AG04450 (cell line): Measurements from ENCODE around the gene SAMHD1. TPM values are rescaled to one million over a fixed set of nuclear protein-coding genes. Genes with fewer than 3 reads are reported as not detected.

Experiments
- CTCF ChIA-PET: fragments of 300-600, 350-600 bp; formaldehyde crosslinking; extraction: SDS; loops from one replicate; lab custom pipeline; 2022; ENCODE audit warnings: antibody characterized with exemption, inconsistent platforms; lab: Charles Lee
- POLR2A ChIA-PET: fragments of 350-600 bp; formaldehyde crosslinking; extraction: SDS; loops from one replicate; lab custom pipeline; 2021; ENCODE audit warnings: antibody characterized with exemption, inconsistent platforms; lab: Yijun Ruan, JAX
- DNase-seq: peaks from one replicate; pipeline ENCODE4 v3.0.0-alpha.2; 2011; ENCODE audit warnings: low read depth, low spot score
- H3K27ac ChIP-seq: one replicate; pipeline ENCODE4 v1.5.1; 2012; ENCODE audit warnings: low read depth, low read length, control low read depth
- H3K27me3 ChIP-seq: one replicate; pipeline ENCODE4 v1.6.0; 2012; ENCODE audit warnings: low read length; ENCODE audit not compliant: control insufficient read depth, insufficient read depth
- H3K4me3 ChIP-seq: 2 replicates; pipeline ENCODE4 v1.5.1; 2011; ENCODE audit warnings: mild to moderate bottlenecking, low read depth, low read length, control low read depth
- H3K9me3 ChIP-seq: 2 replicates; pipeline ENCODE4 v1.5.1; 2012; ENCODE audit warnings: low read length; ENCODE audit not compliant: control insufficient read depth, insufficient read depth
- CTCF ChIP-seq: IDR thresholded peaks from 2 replicates; pipeline ENCODE4 v1.5.1; 2011; ENCODE audit warnings: low read depth, low read length, control low read depth, inconsistent platforms
- polyA plus RNA-seq: library from polyadenylated mRNA; depleted of rRNA; stranded (reverse); fragments of >200 nt; gene quantifications from 2 replicates; pipeline ENCODE4 v1.2.3, GENCODE V29; 2011

The SAMHD1 gene
- polyA plus RNA-seq, 1 experiment, result 25.2 TPM

GRCh38 chr20:36959242-36959641 is 7.7 kb upstream of the SAMHD1 start:
- CTCF ChIA-PET, result interaction anchor here (0.6 kb wide), 1 partner anchor 24 kb away, joined by 3 read pairs; no protein-coding TSS in a partner anchor
- H3K4me3 ChIP-seq, result no peak overlapping the region
- peaks cover 20% of the 10 kb centered on the region for H3K9me3 ChIP-seq
- DNase-seq, result no peak
- no peak overlapping the region for H3K27ac ChIP-seq
- no peak for TF ChIP-seq CTCF
- POLR2A ChIA-PET, result no interaction called here
- no peaks in the 10 kb centered on the region for H3K27me3 ChIP-seq

GRCh38 chr20:36957875-36958667 is 6.6 kb upstream of the SAMHD1 start:
- peaks cover 15% of the 10 kb centered on the region for H3K9me3 ChIP-seq
- no peak overlapping the region for H3K27ac ChIP-seq
- no peak overlapping the region for H3K4me3 ChIP-seq
- ChIA-PET CTCF (no interaction called here), POLR2A (no interaction called here)
- no peak for TF ChIP-seq CTCF
- H3K27me3 ChIP-seq, result no peaks in the 10 kb centered on the region
- DNase-seq, result no peak

- no peak overlapping the region for H3K27ac ChIP-seq
- H3K9me3 ChIP-seq, result peaks cover 2% of the 10 kb centered on the region
- no peaks in the 10 kb centered on the region for H3K27me3 ChIP-seq
- no peak overlapping the region for H3K4me3 ChIP-seq
- CTCF ChIA-PET, result no interaction called here
- DNase-seq, result no peak
- no peak for TF ChIP-seq CTCF
- POLR2A ChIA-PET, result no interaction called here
Observed at GRCh38 chr20:36956674-36957073, 5.2 kb upstream of the SAMHD1 start.

GRCh38 chr20:36956016-36956415 is 4.5 kb upstream of the SAMHD1 start:
- H3K27ac ChIP-seq, result no peak overlapping the region
- no peaks in the 10 kb centered on the region for H3K27me3 ChIP-seq
- ChIA-PET POLR2A (no interaction called here), CTCF (no interaction called here)
- no peaks in the 10 kb centered on the region; the same call in none of the 2 replicates for H3K9me3 ChIP-seq
- no peak overlapping the region for H3K4me3 ChIP-seq
- no peak for TF ChIP-seq CTCF
- no peak for DNase-seq

GRCh38 chr20:36951979-36952738 is 651 bp upstream of the SAMHD1 start:
- Histone ChIP-seq H3K27ac (no peak overlapping the region), H3K9me3 (no peaks in the 10 kb centered on the region; the same call in 1 of the 2 replicates), H3K27me3 (no peaks in the 10 kb centered on the region), H3K4me3 (peak overlapping the region; percentile 99)
- no peak for TF ChIP-seq CTCF
- DNase-seq, result no peak
- CTCF ChIA-PET, result interaction anchor here (1.1 kb wide), 1 partner anchor 32 kb away, joined by 3 read pairs; no protein-coding TSS in a partner anchor
- POLR2A ChIA-PET, result no interaction called here
